T-cell (primary cell): ENCODE results near the gene OSBPL10. TPM values are rescaled to one million over a fixed set of nuclear protein-coding genes. Genes with fewer than 3 reads are reported as not detected.

ENCODE experiments used
- ATAC-seq, 4 experiments: fragments of 200-7000 bp in 3 of 4; fragments of 150-1000 bp in 1 of 4; cut with Tn5 transposase; replicated peaks in 1 of 4; 1 replicate in 3 of 4; 2 replicates in 1 of 4; pipeline ENCODE4 v1.10.0; 2021; ENCODE audit warnings: moderate library complexity in 3 of 4, mild to moderate bottlenecking in 2 of 4, moderate number of reproducible peaks in 1 of 4
- CTCF ChIA-PET, 2 donors: fragments of 300-600 bp; sonication (Branson Sonifier 250); formaldehyde crosslinking; loops; one replicate each; lab custom pipeline; 2022; ENCODE audit warnings: antibody characterized with exemption in 2 of 2; lab: Charles Lee
- POLR2A ChIA-PET, 2 donors: fragments of 300-600 bp; sonication (Branson Sonifier 250); formaldehyde crosslinking; loops; one replicate each; lab custom pipeline; 2022; ENCODE audit warnings: antibody characterized with exemption in 2 of 2; lab: Charles Lee
- DNase-seq, 35 experiments: peaks; one replicate each; pipeline versions ENCODE4 v3.0.0 to v3.0.0-alpha.2; 2013 to 2023
- H3K27ac ChIP-seq: one replicate; pipeline ENCODE4 v1.5.1; 2013; ENCODE audit warnings: low read length
- H3K27me3 ChIP-seq, 2 experiments: replicated peaks in 1 of 2; 1 replicate in 1 of 2; 2 replicates in 1 of 2; pipeline versions ENCODE4 v1.6.1 to v1.7.0; 2013; ENCODE audit warnings: low read length in 1 of 2, mixed read lengths in 1 of 2; ENCODE audit not compliant: control insufficient read depth in 2 of 2, insufficient read depth in 2 of 2; ENCODE audit errors: extremely low read depth in 1 of 2
- H3K36me3 ChIP-seq, 2 donors: 1 replicate in 1 of 2; 2 replicates in 1 of 2; pipeline versions ENCODE4 v1.6.1 to v1.7.0; 2013; ENCODE audit warnings: low read length in 1 of 2; ENCODE audit not compliant: control insufficient read depth in 2 of 2, insufficient read depth in 1 of 2; ENCODE audit errors: extremely low read depth in 1 of 2
- H3K4me1 ChIP-seq, 2 experiments: 1 replicate in 1 of 2; 2 replicates in 1 of 2; pipeline versions ENCODE4 v1.6.1 to v1.7.0; 2013; ENCODE audit warnings: low read length in 2 of 2, mixed read lengths in 1 of 2; ENCODE audit not compliant: insufficient read depth in 2 of 2, control insufficient read depth in 1 of 2; ENCODE audit errors: extremely low read depth in 1 of 2
- H3K4me3 ChIP-seq, 2 donors: 1 replicate in 1 of 2; 2 replicates in 1 of 2; pipeline versions ENCODE4 v1.5.1 to v1.7.0; 2013; ENCODE audit warnings: mild to moderate bottlenecking in 2 of 2, low read length in 1 of 2, moderate library complexity in 1 of 2; ENCODE audit not compliant: control insufficient read depth in 1 of 2; ENCODE audit errors: extremely low read depth in 1 of 2
- H3K9me3 ChIP-seq: 2 replicates; pipeline ENCODE4 v1.7.0; 2013
- H3K27ac Mint-ChIP-seq, 2 donors: one replicate each; pipeline ENCODE4 v1.8.0; 2020 to 2021; ENCODE audit warnings: mild to moderate bottlenecking in 2 of 2, mixed read lengths in 2 of 2
- H3K27me3 Mint-ChIP-seq, 2 donors: one replicate each; pipeline ENCODE4 v1.8.0; 2021 to 2022; ENCODE audit warnings: mixed read lengths in 2 of 2
- H3K36me3 Mint-ChIP-seq: one replicate; pipeline ENCODE4 v1.8.0; 2021; ENCODE audit warnings: mixed read lengths
- H3K4me1 Mint-ChIP-seq, 3 donors: one replicate each; pipeline ENCODE4 v1.8.0; 2020 to 2022; ENCODE audit warnings: mixed read lengths in 3 of 3, mild to moderate bottlenecking in 1 of 3
- H3K4me3 Mint-ChIP-seq, 3 donors: one replicate each; pipeline ENCODE4 v1.8.0; 2020 to 2022; ENCODE audit warnings: mild to moderate bottlenecking in 3 of 3, mixed read lengths in 3 of 3, moderate library complexity in 3 of 3
- H3K9me3 Mint-ChIP-seq, 3 donors: one replicate each; pipeline ENCODE4 v1.8.0; 2020 to 2022; ENCODE audit warnings: mixed read lengths in 3 of 3
- WGBS: methylation state at CpG from one replicate; pipeline ENCODE4 v1.1.5; 2013; ENCODE audit warnings: missing lambda C conversion rate; ENCODE audit not compliant: insufficient coverage; 5-methylcytosine and 5-hydroxymethylcytosine counted together
- total RNA-seq, 35 experiments: library from RNA in 6 of 35; stranded (reverse) in 6 of 35; fragments of 120-200 nt in 1 of 35; gene quantifications; one replicate each; pipeline versions ENCODE4 v1.2.1 to v1.2.4 and lab custom pipeline; 2013 to 2026

OSBPL10 gene
- total RNA-seq, 5 donors from 2014 or later (not counting 1 experiment from before 2014, with no cell fraction given): 0.77 to 10.4 (median 2.1) TPM

DNA sequence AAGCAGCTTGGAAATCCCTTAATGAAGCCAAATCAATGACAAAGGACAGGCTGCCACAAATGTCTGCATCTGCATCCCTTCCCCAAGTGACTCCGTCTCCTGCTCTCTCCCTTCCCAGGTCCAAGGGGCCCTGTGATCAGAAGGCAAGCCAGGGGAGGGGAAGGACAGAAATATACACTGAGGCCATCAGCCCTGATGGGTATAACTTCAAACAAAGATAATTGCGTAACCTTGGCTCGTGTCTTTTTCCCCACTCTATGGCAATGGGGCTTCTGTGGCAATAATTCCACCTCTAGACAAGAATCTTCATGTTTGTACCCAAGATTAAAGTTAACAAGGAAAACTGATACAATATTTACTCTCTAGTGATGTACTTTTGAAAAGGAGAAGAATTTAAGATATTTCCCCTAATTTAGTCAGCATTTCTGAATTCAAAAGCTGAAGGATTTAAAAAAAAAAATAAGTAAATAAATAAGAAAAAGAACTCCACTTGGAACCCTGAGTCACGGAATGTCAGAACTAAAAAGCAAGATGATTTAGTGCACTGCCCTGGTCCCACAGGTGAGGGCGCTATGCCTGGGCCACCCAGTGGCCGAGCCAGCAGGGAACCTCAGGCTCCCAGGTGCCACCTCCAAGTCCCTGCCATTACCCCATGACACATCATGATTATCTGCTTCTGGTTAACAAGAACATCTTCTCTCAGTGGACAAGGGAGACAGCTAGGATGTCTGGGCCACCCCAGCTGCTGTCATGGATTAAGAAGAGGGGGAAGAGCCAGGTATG, 293.9 kb downstream of the OSBPL10 start:
- Mint-ChIP-seq H3K9me3 (peaks cover 0 to 5% (median 5%) of the 10 kb centered on the region in 3 donors), H3K4me1 (peaks cover 0 to 6% (median 3%) of the 10 kb centered on the region in 3 donors), H3K4me3 (no peak overlapping the region), H3K27me3 (peaks cover 0 to 4% of the 10 kb centered on the region in 2 donors), H3K36me3 (peaks cover 4% of the 10 kb centered on the region), H3K27ac (no peak overlapping the region)
- H3K9me3 ChIP-seq: no peaks in the 10 kb centered on the region
- WGBS: 93% methylated on average over 2 of the region's 6 CpGs
- no peaks in the 10 kb centered on the region for H3K27me3 ChIP-seq
- CTCF ChIA-PET: no interaction called here
- no peaks in the 10 kb centered on the region for H3K36me3 ChIP-seq
- DNase-seq: no peak
- H3K27ac ChIP-seq: no peak overlapping the region
- POLR2A ChIA-PET: no interaction called here
- H3K4me1 ChIP-seq: no peaks in the 10 kb centered on the region
- no peak for ATAC-seq
- H3K4me3 ChIP-seq: no peak overlapping the region

DNA sequence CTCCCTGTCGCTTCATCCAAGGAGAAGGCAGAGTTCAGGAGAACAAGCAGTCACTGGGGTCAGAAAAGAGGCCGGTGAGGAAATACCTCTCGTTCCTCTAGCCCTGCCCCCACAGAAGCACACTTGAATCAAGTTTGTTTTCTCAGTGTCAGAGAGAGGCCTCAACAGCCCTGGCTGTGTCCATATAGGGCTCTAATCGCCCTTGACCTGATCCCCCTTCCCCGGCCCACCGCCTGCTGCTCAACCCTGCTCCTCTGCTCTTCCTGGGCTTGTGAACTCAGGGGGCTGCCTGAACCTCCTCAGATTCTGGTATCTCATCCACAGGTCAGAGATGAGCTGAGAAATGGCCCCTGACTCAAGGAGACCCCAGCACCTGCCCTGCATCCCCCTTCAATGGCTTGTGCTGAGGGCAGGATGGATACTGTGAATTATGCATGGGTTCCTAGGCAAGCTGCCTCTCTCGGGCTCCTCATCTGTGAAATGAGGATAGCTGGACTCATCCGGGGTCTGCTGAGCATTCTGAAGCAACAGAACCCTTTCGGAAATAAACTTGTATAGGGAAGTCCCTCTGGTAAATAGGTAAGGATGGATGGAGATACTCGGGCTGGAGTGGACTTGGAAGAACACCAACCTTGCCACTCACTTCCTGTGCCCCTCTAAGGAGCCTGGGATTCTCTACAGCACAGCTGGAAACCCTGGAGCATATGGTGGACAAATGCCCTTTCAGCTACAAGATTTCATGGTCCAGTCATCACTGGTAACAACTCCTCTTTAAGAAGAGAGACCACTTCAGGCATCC, 300.8 kb downstream of the OSBPL10 start:
- H3K27ac ChIP-seq: no peak overlapping the region
- no peak for ATAC-seq
- Mint-ChIP-seq H3K9me3 (no peaks in the 10 kb centered on the region), H3K27ac (no peak overlapping the region), H3K4me1 (no peaks in the 10 kb centered on the region), H3K4me3 (no peak overlapping the region), H3K27me3 (peaks cover 0 to 4% of the 10 kb centered on the region in 2 donors), H3K36me3 (no peaks in the 10 kb centered on the region)
- ChIA-PET POLR2A (no interaction called here), CTCF (no interaction called here)
- H3K9me3 ChIP-seq: no peaks in the 10 kb centered on the region
- no peaks in the 10 kb centered on the region for H3K4me1 ChIP-seq
- H3K4me3 ChIP-seq: no peak overlapping the region
- no peaks in the 10 kb centered on the region for H3K36me3 ChIP-seq
- 82% methylated on average over 7 of the region's 10 CpGs for WGBS
- DNase-seq: no peak
- no peaks in the 10 kb centered on the region for H3K27me3 ChIP-seq

DNA sequence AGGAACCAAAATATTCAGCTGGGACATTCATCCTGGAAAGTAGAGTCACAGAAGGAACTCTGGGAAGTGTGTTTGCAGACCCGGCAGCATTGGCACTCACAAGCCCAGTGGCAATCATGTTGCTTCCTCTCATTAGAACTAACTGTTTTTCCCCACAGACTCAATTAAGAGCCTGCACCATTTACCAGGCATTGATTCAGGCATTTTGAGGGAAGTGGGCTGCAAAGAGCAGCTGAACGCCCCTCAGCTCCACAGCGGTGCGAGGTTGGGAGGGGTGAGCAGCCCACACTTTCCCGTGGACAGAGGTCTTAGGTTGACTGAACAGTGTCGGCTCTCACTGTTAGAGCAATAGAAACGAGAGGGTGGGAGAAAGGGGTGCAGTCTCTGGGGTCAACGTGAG, 304.5 kb downstream of the OSBPL10 start:
- Histone ChIP-seq H3K36me3 (no peaks in the 10 kb centered on the region), H3K27me3 (no peaks in the 10 kb centered on the region), H3K9me3 (no peaks in the 10 kb centered on the region), H3K4me3 (no peak overlapping the region), H3K4me1 (no peaks in the 10 kb centered on the region), H3K27ac (no peak overlapping the region)
- ATAC-seq: no peak
- CTCF ChIA-PET: interaction anchor here in 1 of 2 donors (0.7 kb wide), 1 partner anchor 538 kb away, joined by 4 read pairs; no protein-coding TSS in a partner anchor
- no peak for DNase-seq
- WGBS: 93% methylated on average over 5 of the region's 8 CpGs
- H3K4me1 Mint-ChIP-seq: no peaks in the 10 kb centered on the region
- no peak overlapping the region for H3K27ac Mint-ChIP-seq
- POLR2A ChIA-PET: no interaction called here
- peaks cover 0 to 1% of the 10 kb centered on the region in 2 donors for H3K27me3 Mint-ChIP-seq
- H3K4me3 Mint-ChIP-seq: no peak overlapping the region
- no peaks in the 10 kb centered on the region for H3K9me3 Mint-ChIP-seq
- H3K36me3 Mint-ChIP-seq: no peaks in the 10 kb centered on the region

DNA sequence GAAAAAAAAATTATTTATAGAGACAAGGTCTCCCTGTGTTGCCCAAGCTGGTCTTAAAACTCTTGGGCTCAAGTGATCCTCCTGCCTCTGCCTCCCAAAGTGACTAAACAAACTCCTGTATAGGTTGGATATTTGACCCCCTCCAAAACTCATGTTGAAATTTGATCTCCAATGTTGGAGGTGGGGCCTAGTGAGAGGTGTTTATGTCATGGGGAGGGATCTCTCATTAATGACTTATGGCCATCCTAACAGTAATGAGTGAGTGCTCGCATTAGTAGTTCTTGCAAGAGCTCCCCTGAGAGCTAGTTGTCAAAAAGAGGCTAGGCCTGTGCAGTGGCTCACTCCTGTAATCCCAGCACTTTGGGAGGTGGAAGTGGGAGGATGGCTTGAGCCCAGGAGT, 307.1 kb downstream of the OSBPL10 start:
- Mint-ChIP-seq H3K4me3 (no peak overlapping the region), H3K27me3 (peaks cover 0 to 1% of the 10 kb centered on the region in 2 donors)
- ATAC-seq: no peak

DNA sequence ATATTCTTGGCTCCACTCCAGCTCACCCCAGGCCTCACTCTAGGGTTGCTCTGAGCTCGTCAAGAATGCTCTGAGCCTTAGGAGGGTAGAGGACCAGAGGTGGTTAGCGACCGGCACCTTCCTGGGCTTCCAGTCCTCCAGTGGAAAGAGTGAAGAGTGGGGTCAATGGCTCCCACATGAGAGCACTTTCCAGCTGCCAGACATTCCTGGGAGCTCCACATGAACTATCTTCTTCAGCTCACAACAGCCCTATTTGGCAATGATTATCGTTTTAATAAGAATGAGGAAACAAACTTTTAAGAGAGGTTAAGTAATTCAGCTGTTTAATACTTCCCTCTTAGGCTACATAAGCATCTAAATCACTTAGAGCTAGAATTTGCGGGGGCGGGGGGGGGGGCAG, 309.1 kb downstream of the OSBPL10 start:
- H3K4me3 Mint-ChIP-seq: no peak overlapping the region
- DNase-seq (no peak), ATAC-seq (no peak)
- no peak overlapping the region for H3K4me3 ChIP-seq
- no peaks in the 10 kb centered on the region for H3K4me1 ChIP-seq
- H3K27ac Mint-ChIP-seq: no peak overlapping the region
- no CpG with 5 or more reads among the region's 6 CpGs for WGBS
- H3K36me3 ChIP-seq: no peaks in the 10 kb centered on the region
- no peak overlapping the region for H3K27ac ChIP-seq
- no peaks in the 10 kb centered on the region for H3K4me1 Mint-ChIP-seq
- ChIA-PET CTCF (no interaction called here), POLR2A (no interaction called here)
- H3K9me3 Mint-ChIP-seq: peaks cover 0 to 5% (median 0%) of the 10 kb centered on the region in 3 donors
- H3K27me3 ChIP-seq: no peaks in the 10 kb centered on the region
- peaks cover 0 to 1% of the 10 kb centered on the region in 2 donors for H3K27me3 Mint-ChIP-seq
- H3K36me3 Mint-ChIP-seq: peaks cover 6% of the 10 kb centered on the region
- H3K9me3 ChIP-seq: no peaks in the 10 kb centered on the region

More for the DNA sequence above, 307.1 kb downstream of the OSBPL10 start:
- no peaks in the 10 kb centered on the region for H3K9me3 ChIP-seq
- H3K4me1 ChIP-seq: no peaks in the 10 kb centered on the region
- POLR2A ChIA-PET: no interaction called here
- H3K4me1 Mint-ChIP-seq: no peaks in the 10 kb centered on the region
- H3K4me3 ChIP-seq: no peak overlapping the region
- H3K27me3 ChIP-seq: no peaks in the 10 kb centered on the region
- peaks cover 0 to 5% (median 0%) of the 10 kb centered on the region in 3 donors for H3K9me3 Mint-ChIP-seq
- H3K27ac ChIP-seq: no peak overlapping the region
- CTCF ChIA-PET: interaction anchor here in 1 of 2 donors (0.6 kb wide), 1 partner anchor 300 kb away, joined by 4 read pairs; no protein-coding TSS in a partner anchor
- no peak overlapping the region for H3K27ac Mint-ChIP-seq
- H3K36me3 Mint-ChIP-seq: peaks cover 6% of the 10 kb centered on the region
- no peaks in the 10 kb centered on the region for H3K36me3 ChIP-seq
- no peak for DNase-seq
- WGBS: 83% methylated on average over 1 of the region's 1 CpG

DNA sequence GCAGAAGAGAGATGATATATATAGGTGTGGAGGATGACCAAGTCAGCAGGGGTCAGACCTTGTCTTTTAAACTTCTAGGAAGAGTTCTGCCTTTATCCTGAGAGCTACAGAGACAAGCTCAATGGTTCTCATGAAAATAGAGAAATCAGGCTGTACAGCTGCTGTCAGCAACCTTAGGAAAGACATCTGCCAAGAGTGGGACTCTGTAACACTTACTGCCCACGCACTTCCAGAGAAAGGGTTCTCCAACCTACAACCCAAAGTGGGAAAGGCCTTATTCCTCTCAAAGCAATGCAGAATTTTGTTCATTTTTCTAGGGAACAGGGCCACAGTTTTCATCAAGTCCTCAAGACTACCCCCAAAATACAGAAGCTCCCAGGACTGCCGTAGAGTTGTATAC, 309.6 kb downstream of the OSBPL10 start:
- H3K4me1 ChIP-seq: no peaks in the 10 kb centered on the region
- CTCF ChIA-PET: no interaction called here
- H3K36me3 ChIP-seq: no peaks in the 10 kb centered on the region
- 86% methylated on average over 2 of the region's 2 CpGs for WGBS
- DNase-seq (no peak), ATAC-seq (no peak)
- H3K27ac ChIP-seq: no peak overlapping the region
- H3K4me3 ChIP-seq: no peak overlapping the region
- Mint-ChIP-seq H3K4me1 (no peaks in the 10 kb centered on the region), H3K4me3 (no peak overlapping the region), H3K9me3 (peaks cover 0 to 5% (median 0%) of the 10 kb centered on the region in 3 donors), H3K27me3 (peaks cover 0 to 1% of the 10 kb centered on the region in 2 donors), H3K36me3 (peaks cover 6% of the 10 kb centered on the region), H3K27ac (no peak overlapping the region)
- H3K9me3 ChIP-seq: no peaks in the 10 kb centered on the region
- POLR2A ChIA-PET: no interaction called here
- no peaks in the 10 kb centered on the region for H3K27me3 ChIP-seq
